ENCODE measurements around the gene KLHDC7A. TPM values are rescaled to one million over a fixed set of nuclear protein-coding genes. Genes with fewer than 3 reads are reported as not detected.
A peak's percentile ranks its signal among the peaks of the same experiment; 100 is the strongest.

The KLHDC7A gene
- total RNA-seq, 6 experiments from 2014 or later: 2.3 to 9.2 (median 6.9) TPM

- Histone ChIP-seq H3K36me3 (no peaks in the 10 kb centered on the region), H3K27ac (peak overlapping the region; percentile 72 to 92 (median 83)), H3K9me3 (no peaks in the 10 kb centered on the region), H3K4me1 (peaks cover 0 to 21% (median 9%) of the 10 kb centered on the region in 4 donors), H3K4me3 (peak overlapping the region in 1 of 3 donors; percentile 27), H3K27me3 (no peaks in the 10 kb centered on the region)
- ATAC-seq (peak; percentile 91 to 93 (median 92)), DNase-seq (peak; percentile 70 to 91 (median 88))
- TF ChIP-seq POLR2A (IDR thresholded peaks at IDR 0.05) (no peak), CTCF (IDR thresholded peaks at IDR 0.05) (no peak)
- intact Hi-C loops (cut with DNase I): no loop called here
- 47% methylated on average over 5 of the region's 6 CpGs for WGBS (ENCODE audit: insufficient coverage, low coverage, low lambda C conversion rate, missing lambda C conversion rate)
Measured at GRCh38 chr1:18463984-18464664, 16.6 kb upstream of the KLHDC7A start.

GRCh38 chr1:18464665-18465050 is 16.1 kb upstream of the KLHDC7A start:
- WGBS (ENCODE audit: insufficient coverage, low coverage, low lambda C conversion rate, missing lambda C conversion rate): 32% methylated on average over 6 of the region's 8 CpGs
- peak overlapping the region; percentile 72 to 92 (median 83) for H3K27ac ChIP-seq
- TF ChIP-seq CTCF (IDR thresholded peaks at IDR 0.05) (no peak), POLR2A (IDR thresholded peaks at IDR 0.05) (no peak)
- H3K4me1 ChIP-seq: peaks cover 0 to 21% (median 9%) of the 10 kb centered on the region in 4 donors
- intact Hi-C loops (cut with DNase I): no loop called here
- DNase-seq (peak; percentile 86 to 96 (median 94)), ATAC-seq (peak; percentile 90 to 93 (median 91))
- no peaks in the 10 kb centered on the region for H3K36me3 ChIP-seq
- peak overlapping the region in 1 of 3 donors; percentile 27 for H3K4me3 ChIP-seq
- no peaks in the 10 kb centered on the region for H3K9me3 ChIP-seq
- H3K27me3 ChIP-seq: no peaks in the 10 kb centered on the region

GRCh38 chr1:18466676-18467075 is 14.1 kb upstream of the KLHDC7A start:
- Histone ChIP-seq H3K27ac (no peak overlapping the region), H3K36me3 (no peaks in the 10 kb centered on the region), H3K4me3 (no peak overlapping the region), H3K27me3 (no peaks in the 10 kb centered on the region), H3K4me1 (peaks cover 0 to 26% (median 9%) of the 10 kb centered on the region in 4 donors), H3K9me3 (no peaks in the 10 kb centered on the region)
- TF ChIP-seq POLR2A (IDR thresholded peaks at IDR 0.05) (no peak), CTCF (IDR thresholded peaks at IDR 0.05) (no peak)
- 63% methylated on average over 7 of the region's 7 CpGs for WGBS (ENCODE audit: insufficient coverage, low coverage, low lambda C conversion rate, missing lambda C conversion rate)
- DNase-seq (no peak), ATAC-seq (no peak)
- intact Hi-C loops (cut with DNase I): no loop called here

- Histone ChIP-seq H3K27ac (no peak overlapping the region), H3K36me3 (no peaks in the 10 kb centered on the region), H3K4me3 (no peak overlapping the region), H3K9me3 (no peaks in the 10 kb centered on the region), H3K4me1 (peaks cover 0 to 23% (median 9%) of the 10 kb centered on the region in 4 donors), H3K27me3 (no peaks in the 10 kb centered on the region)
- ATAC-seq (no peak), DNase-seq (no peak)
- WGBS (ENCODE audit: insufficient coverage, low coverage, low lambda C conversion rate, missing lambda C conversion rate): 74% methylated on average over 6 of the region's 6 CpGs
- intact Hi-C loops (cut with DNase I): no loop called here
- TF ChIP-seq POLR2A (IDR thresholded peaks at IDR 0.05) (no peak), CTCF (IDR thresholded peaks at IDR 0.05) (no peak)
Measured at GRCh38 chr1:18468570-18468969, 12.2 kb upstream of the KLHDC7A start.

Data from right lobe of liver (tissue), 6 donors.